Measurements from ENCODE around the gene KLF11. TPM values are rescaled to one million over a fixed set of nuclear protein-coding genes. Genes with fewer than 3 reads are reported as not detected.

KLF11 gene
- 14.7 TPM for total RNA-seq

DNA sequence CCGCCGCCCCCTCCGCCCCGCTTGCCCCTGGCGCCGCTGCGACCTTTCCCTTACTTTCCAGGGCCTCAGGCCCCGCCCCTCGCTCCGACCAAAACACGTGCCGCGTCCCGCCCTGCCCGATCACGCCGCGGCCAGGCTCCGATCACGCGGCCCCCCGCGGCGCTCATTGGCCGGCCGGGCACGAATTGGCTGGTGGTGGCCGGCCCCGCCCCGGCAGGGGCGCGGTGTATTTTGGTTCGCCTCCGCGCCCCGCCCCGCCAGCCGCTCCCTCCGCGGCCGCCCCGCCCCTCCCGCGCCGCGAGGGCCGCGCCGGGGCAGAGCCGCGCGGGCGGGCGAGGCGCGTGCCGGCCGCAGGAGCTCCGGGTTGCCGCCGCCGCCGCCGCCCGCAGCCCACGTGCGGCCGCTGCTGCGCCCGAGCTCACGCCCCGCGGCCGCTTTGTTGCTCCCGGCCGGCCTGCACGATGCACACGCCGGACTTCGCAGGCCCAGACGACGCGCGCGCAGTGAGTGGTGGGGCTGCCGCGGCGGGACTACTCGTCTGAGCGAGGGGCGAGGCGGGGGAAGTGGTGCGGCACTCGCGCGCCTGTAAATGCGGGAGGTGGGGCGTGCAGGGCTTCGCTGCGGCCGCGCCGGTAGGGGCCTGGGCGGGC is at the start of gene KLF11:
Gene KLF11 (plus strand): TSS at position 295 of the 650 bp plus-strand sequence. CDS start 167 bp downstream, at position 462.

DNA sequence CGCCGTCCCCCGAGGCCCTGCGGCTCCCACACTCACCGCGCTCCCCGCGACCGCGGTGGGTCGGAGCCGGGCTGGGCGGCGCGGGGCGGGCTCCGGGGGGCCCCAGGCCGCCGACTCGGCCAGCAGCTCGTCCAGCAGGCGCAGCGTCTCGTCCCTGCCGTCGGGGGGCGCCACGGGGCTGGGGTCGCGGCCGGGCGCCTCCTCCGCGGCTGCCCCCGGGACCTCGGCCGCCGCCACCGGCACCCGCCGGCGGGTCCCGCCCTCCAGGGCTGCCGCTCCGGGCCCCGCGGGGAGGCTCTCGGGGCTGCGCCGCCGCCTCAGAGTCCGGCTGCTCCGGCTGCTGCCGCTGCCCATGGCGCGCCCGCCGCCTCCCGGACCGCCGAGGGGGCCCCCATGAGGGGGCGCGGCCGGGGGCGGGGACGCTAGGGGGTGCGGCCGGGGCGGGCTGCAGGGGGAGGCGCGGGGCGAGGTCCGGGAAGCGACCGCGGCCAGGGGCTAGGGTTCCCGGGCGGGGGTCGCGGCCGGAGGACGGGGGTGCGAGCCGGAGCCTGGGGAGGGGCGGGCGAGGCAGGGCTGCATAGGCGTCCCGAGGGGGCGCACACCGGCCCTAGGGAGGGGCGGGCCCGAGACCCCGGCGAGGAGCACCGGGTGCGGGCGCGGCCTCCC is 36.7 kb downstream of the KLF11 start, which contains the start of gene CYS1:
Gene CYS1 (minus strand): TSS at position 542 of the 666 bp plus-strand sequence. CDS start 188 bp downstream, at position 354.

Small RNAs within 50 kb of the gene (small RNA-seq; reads per million reads assigned to genes)
- gene RF00568 (ENCODE audit: low replicate concordance), result not detected

Other genes with a start within 250 kb of the KLF11 start
- 58.5 TPM for gene TAF1B, start 200.1 kb upstream of the KLF11 start, total RNA-seq
- gene GRHL1, start 91.9 kb upstream of the KLF11 start, total RNA-seq, result 5.9 TPM
- gene CYS1, start 36.9 kb downstream of the KLF11 start, total RNA-seq, result not detected
- 11.3 TPM for gene RRM2, start 79.2 kb downstream of the KLF11 start, total RNA-seq